HCT116 (cell line): Measurements from ENCODE around the gene LMX1A. TPM values are rescaled to one million over a fixed set of nuclear protein-coding genes. Genes with fewer than 3 reads are reported as not detected.

ENCODE experiments used
- ATAC-seq: fragments of 200-7000 bp; cut with Tn5 transposase; 2 replicates; pipeline ENCODE4 v1.9.1; 2020; ENCODE audit warnings: mild to moderate bottlenecking, moderate library complexity
- BruUV-seq: library from RNA; stranded (reverse); fragments of 400-500 nt; replicated peaks from 2 replicates; lab custom pipeline; 2021; lab: Mats Ljungman, UMichigan
- CTCF ChIA-PET: fragments of 300-600 bp; sonication (Branson Sonifier 250); formaldehyde crosslinking; loops from one replicate; lab custom pipeline; 2021; ENCODE audit warnings: antibody characterized with exemption; lab: Charles Lee
- POLR2A ChIA-PET: fragments of 300-600, 350-600 bp; sonication (Branson Sonifier 250); formaldehyde crosslinking; loops from one replicate; lab custom pipeline; 2021; ENCODE audit warnings: antibody characterized with exemption; lab: Charles Lee
- RAD21 ChIA-PET, 2 experiments: fragments of 300-600 bp; sonication (Branson Sonifier 250); formaldehyde crosslinking; loops; one replicate each; lab custom pipeline; 2023; ENCODE audit warnings: low total read pairs in 2 of 2; ENCODE audit not compliant: uncharacterized antibody in 2 of 2, unreplicated experiment in 2 of 2, low non-redundant PET in 1 of 2; lab: Charles Lee
- DNase-seq: peaks from one replicate; pipeline ENCODE4 v3.0.0-alpha.2; 2010; ENCODE audit warnings: low read depth, low spot score
- H2AFZ ChIP-seq: fragments of 200-600 bp; shearing (Covaris generic), sonication (generic); 2 replicates; pipeline ENCODE4 v1.6.1; 2017; ENCODE audit warnings: low read depth, mixed run types, mixed read lengths, antibody characterized with exemption, low read length; ENCODE audit not compliant: poor library complexity, severe bottlenecking
- H3K27ac ChIP-seq: 2 replicates; pipeline ENCODE4 v1.5.1; 2012; ENCODE audit warnings: low read depth, low read length
- H3K27me3 ChIP-seq: fragments of 200-600 bp; sonication (generic); 2 replicates; pipeline ENCODE4 v1.6.1; 2016; ENCODE audit warnings: mixed run types, low read length, mixed read lengths; ENCODE audit not compliant: insufficient read depth
- H3K36me3 ChIP-seq, 2 experiments: fragments of 200-500 bp in 1 of 2; fragments of 200-600 bp in 1 of 2; sonication (Bioruptor generic) in 1 of 2; sonication (generic) in 1 of 2; 2 replicates each; pipeline versions ENCODE4 v1.5.1 to v1.6.1; 2014 to 2016; ENCODE audit warnings: low read length in 2 of 2, inconsistent platforms in 1 of 2, mixed read lengths in 1 of 2, mixed run types in 1 of 2; ENCODE audit not compliant: insufficient read depth in 2 of 2, control insufficient read depth in 1 of 2
- H3K4me1 ChIP-seq, 2 experiments: fragments of 200-600 bp in 1 of 2; sonication (generic) in 1 of 2; 2 replicates each; pipeline versions ENCODE4 v1.5.1 to v1.6.1; 2012 to 2017; ENCODE audit warnings: low read length in 2 of 2, inconsistent platforms in 1 of 2, mild to moderate bottlenecking in 1 of 2, mixed read lengths in 1 of 2, mixed run types in 1 of 2, moderate library complexity in 1 of 2; ENCODE audit not compliant: insufficient read depth in 2 of 2, control insufficient read depth in 1 of 2
- H3K4me2 ChIP-seq: fragments of 200-600 bp; sonication (generic); 2 replicates; pipeline ENCODE4 v1.6.1; 2017; ENCODE audit warnings: mixed run types, low read length, mixed read lengths
- H3K4me3 ChIP-seq, 2 experiments: fragments of 200-600 bp in 1 of 2; sonication (generic) in 1 of 2; replicated peaks in 1 of 2; 2 replicates each; pipeline ENCODE4 v1.5.1; 2011 to 2016; ENCODE audit warnings: low read length in 2 of 2, control low read depth in 1 of 2, low read depth in 1 of 2, mild to moderate bottlenecking in 1 of 2, mixed read lengths in 1 of 2, mixed run types in 1 of 2
- H3K79me2 ChIP-seq: fragments of 200-600 bp; sonication (generic); 2 replicates; pipeline ENCODE4 v1.6.1; 2017; ENCODE audit warnings: mild to moderate bottlenecking, mixed run types, low read length, moderate library complexity, mixed read lengths; ENCODE audit not compliant: insufficient read depth
- H3K9ac ChIP-seq: fragments of 200-600 bp; sonication (generic); 2 replicates; pipeline ENCODE4 v1.6.1; 2016; ENCODE audit warnings: low read length, mixed read lengths
- H3K9me2 ChIP-seq: fragments of 200-600 bp; sonication (generic), shearing (Covaris generic); 2 replicates; pipeline ENCODE4 v1.6.1; 2017; ENCODE audit warnings: mixed run types, mild to moderate bottlenecking, moderate library complexity; ENCODE audit not compliant: insufficient read depth
- H3K9me3 ChIP-seq, 2 experiments: fragments of 200-500 bp in 1 of 2; fragments of 200-600 bp in 1 of 2; sonication (Bioruptor generic) in 1 of 2; sonication (generic) in 1 of 2; 2 replicates each; pipeline ENCODE4 v1.6.1; 2014 to 2017; ENCODE audit warnings: low read length in 2 of 2, mixed read lengths in 2 of 2, inconsistent platforms in 1 of 2, low read depth in 1 of 2, mild to moderate bottlenecking in 1 of 2, mixed run types in 1 of 2, moderate library complexity in 1 of 2; ENCODE audit not compliant: control insufficient read depth in 1 of 2, insufficient read depth in 1 of 2
- H4K20me1 ChIP-seq: fragments of 200-600 bp; sonication (generic), shearing (Covaris generic); 2 replicates; pipeline ENCODE4 v1.6.1; 2017; ENCODE audit warnings: mixed run types, mild to moderate bottlenecking, moderate library complexity; ENCODE audit not compliant: insufficient read depth
- ATF3 ChIP-seq: IDR thresholded peaks from 2 replicates; pipeline ENCODE4 v1.6.1; 2012
- CBX3 ChIP-seq: IDR thresholded peaks from 2 replicates; pipeline ENCODE4 v1.6.1; 2012; ENCODE audit warnings: low read depth
- CEBPB ChIP-seq: IDR thresholded peaks from 2 replicates; pipeline ENCODE4 v1.6.1; 2012; ENCODE audit warnings: low read depth
- CTCF ChIP-seq, 3 experiments: fragments of 200-600 bp in 1 of 3; sonication (generic) in 1 of 3; IDR thresholded peaks in 2 of 3; conservative IDR thresholded peaks in 1 of 3; 2 replicates each; pipeline ENCODE4 v1.5.1; 2012 to 2017; ENCODE audit warnings: low read depth in 2 of 3, low read length in 2 of 3, antibody characterized with exemption in 1 of 3, borderline replicate concordance in 1 of 3, control low read depth in 1 of 3, mild to moderate bottlenecking in 1 of 3, mixed read lengths in 1 of 3, mixed run types in 1 of 3, moderate library complexity in 1 of 3; ENCODE audit not compliant: insufficient read depth in 1 of 3
- EGR1 ChIP-seq: IDR thresholded peaks from 2 replicates; pipeline ENCODE4 v1.6.1; 2012; ENCODE audit warnings: low read depth
- EZH2 ChIP-seq: fragments of 200-600 bp; sonication (generic); IDR thresholded peaks from 2 replicates; pipeline ENCODE4 v1.6.1; 2017; ENCODE audit warnings: antibody characterized with exemption, mixed run types
- FOSL1 ChIP-seq: IDR thresholded peaks from 2 replicates; pipeline ENCODE4 v1.6.1; 2012; ENCODE audit warnings: low read depth
- RAD21 ChIP-seq: IDR thresholded peaks from 2 replicates; pipeline ENCODE4 v1.6.1; 2012; ENCODE audit warnings: low read depth, mild to moderate bottlenecking
- SIN3A ChIP-seq: IDR thresholded peaks from 2 replicates; pipeline ENCODE4 v1.6.1; 2012; ENCODE audit warnings: low read depth
- SP1 ChIP-seq: IDR thresholded peaks from 2 replicates; pipeline ENCODE4 v1.6.1; 2012; ENCODE audit warnings: low read depth
- SRF ChIP-seq: IDR thresholded peaks from 2 replicates; pipeline ENCODE4 v1.6.1; 2012; ENCODE audit warnings: low read depth
- YY1 ChIP-seq: IDR thresholded peaks from 2 replicates; pipeline ENCODE4 v1.6.1; 2011; ENCODE audit warnings: low read length, low read depth, moderate library complexity, mild to moderate bottlenecking; ENCODE audit not compliant: insufficient replicate concordance; ENCODE audit errors: extremely low read depth
- ZBTB33 ChIP-seq: IDR thresholded peaks from 2 replicates; pipeline ENCODE4 v1.6.1; 2011; ENCODE audit warnings: mild to moderate bottlenecking, low read length, moderate library complexity; ENCODE audit not compliant: insufficient replicate concordance; ENCODE audit errors: extremely low read depth
- ZNF274 ChIP-seq: fragments of 200-500 bp; sonication (Bioruptor generic); IDR thresholded peaks from 2 replicates; pipeline ENCODE4 v1.6.1; 2014; ENCODE audit warnings: mild to moderate bottlenecking, low read depth, low read length, inconsistent platforms
- intact Hi-C: fragments of 100-400 bp; cut with micrococcal nuclease; formaldehyde crosslinking; loops from 2 replicates; pipeline ENCODE4 v1.10.0; 2022
- total RNA-seq: library from RNA; stranded (reverse); gene quantifications from one replicate; pipeline ENCODE4 v1.2.1, GENCODE V29; 2021; ENCODE audit not compliant: unreplicated experiment

LMX1A gene
- total RNA-seq, 1 experiment from 2014 or later = not detected

GRCh38 chr1:165387505-165387904 is 31.0 kb upstream of the LMX1A start:
- Histone ChIP-seq H3K27ac (no peak overlapping the region), H3K9ac (no peak overlapping the region), H3K9me3 (no peaks in the 10 kb centered on the region), H3K79me2 (no peaks in the 10 kb centered on the region), H4K20me1 (no peaks in the 10 kb centered on the region), H3K4me3 (no peak overlapping the region), H3K4me2 (no peak overlapping the region), H3K36me3 (no peaks in the 10 kb centered on the region), H2AFZ (no peak overlapping the region), H3K9me2 (no peaks in the 10 kb centered on the region), H3K27me3 (peaks cover 48% of the 10 kb centered on the region), H3K4me1 (peaks cover 0 to 7% of the 10 kb centered on the region in 2 experiments; a peak in 2 of 4 replicates)
- intact Hi-C loops = no loop called here
- ATAC-seq = no peak
- DNase-seq = no peak
- ChIA-PET RAD21 (no interaction called here), POLR2A (no interaction called here), CTCF (interaction anchor here (0.9 kb wide), 1 partner anchor 20 kb away, joined by 3 read pairs; no protein-coding TSS in a partner anchor)
- TF ChIP-seq ZBTB33 (no peak), ATF3 (no peak), CBX3 (no peak), CTCF (IDR thresholded peaks at IDR 0.05 in 2 of 3, conservative IDR thresholded peaks at IDR 0.05 in 1 of 3; ENCODE audit: borderline replicate concordance in 1 of 3, insufficient read depth in 1 of 3, low read depth in 2 of 3, low read length in 2 of 3) (no peak), EGR1 (no peak), ZNF274 (no peak), CEBPB (no peak), SIN3A (no peak), YY1 (no peak), SRF (no peak), EZH2 (no peak), FOSL1 (no peak), SP1 (no peak), RAD21 (no peak)
- no TSS peak for BruUV-seq
